Mesodermal cell (in vitro differentiated cells): ENCODE results near the gene TMEM40.
"Not testable (repeated sequence)": the region's sequence is repeated elsewhere in the genome, so short reads cannot be mapped to it uniquely, and the experiment has no call there.

ENCODE experiments used
- H3K27ac ChIP-seq: 2 replicates; pipeline ENCODE4 v1.7.0; 2013; ENCODE audit warnings: mild to moderate bottlenecking, low read depth, low read length, moderate library complexity; ENCODE audit not compliant: severe bottlenecking
- H3K36me3 ChIP-seq: 2 replicates; pipeline ENCODE4 v1.7.1; 2013; ENCODE audit warnings: mild to moderate bottlenecking, low read length, moderate library complexity; ENCODE audit not compliant: control insufficient read depth, insufficient read depth
- H3K4me1 ChIP-seq: one replicate; pipeline ENCODE4 v1.7.1; 2013; ENCODE audit warnings: mild to moderate bottlenecking, low read length; ENCODE audit not compliant: insufficient read depth, control insufficient read depth, poor library complexity, severe bottlenecking
- H3K4me3 ChIP-seq: 2 replicates; pipeline ENCODE4 v1.7.0; 2013; ENCODE audit warnings: low read length, control low read depth, mild to moderate bottlenecking; ENCODE audit not compliant: insufficient read depth, poor library complexity, severe bottlenecking; ENCODE audit errors: extremely low read depth
- H3K9me3 ChIP-seq: 2 replicates; pipeline ENCODE4 v1.7.1; 2013; ENCODE audit warnings: mild to moderate bottlenecking, low read length, moderate library complexity; ENCODE audit not compliant: control insufficient read depth
- WGBS, 2 experiments: methylation state at CpG; one replicate each; pipeline ENCODE4 v1.1.5; 2013; ENCODE audit warnings: missing lambda C conversion rate in 2 of 2; ENCODE audit not compliant: insufficient coverage in 2 of 2; 5-methylcytosine and 5-hydroxymethylcytosine counted together

Gene TMEM40

DNA sequence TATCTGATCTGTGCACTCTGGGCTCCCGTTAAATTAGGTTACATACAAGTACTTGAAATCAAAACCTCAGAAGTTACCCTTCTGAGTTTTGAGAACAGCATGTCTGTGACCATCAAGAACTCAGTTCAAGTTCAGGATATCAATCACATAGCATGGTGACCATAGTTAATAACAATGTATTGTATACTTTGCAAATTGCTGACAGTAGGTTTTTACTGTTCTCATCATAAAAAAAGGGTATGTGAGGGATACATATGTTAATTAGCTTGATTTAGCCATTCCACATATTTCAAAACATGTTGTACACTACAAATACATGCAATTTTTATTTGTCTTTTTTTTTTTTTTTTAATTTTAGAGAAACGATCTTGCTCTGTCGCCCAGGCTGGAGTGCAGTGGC, 25.5 kb downstream of the TMEM40 start:
- Histone ChIP-seq H3K36me3 (no peaks in the 10 kb centered on the region), H3K4me1 (no peaks in the 10 kb centered on the region), H3K27ac (no peak overlapping the region), H3K4me3 (no peak overlapping the region), H3K9me3 (no peaks in the 10 kb centered on the region)
- WGBS, 2 experiments: 95 to 100% methylated on average over 1 to 2 of the region's 3 CpGs

DNA sequence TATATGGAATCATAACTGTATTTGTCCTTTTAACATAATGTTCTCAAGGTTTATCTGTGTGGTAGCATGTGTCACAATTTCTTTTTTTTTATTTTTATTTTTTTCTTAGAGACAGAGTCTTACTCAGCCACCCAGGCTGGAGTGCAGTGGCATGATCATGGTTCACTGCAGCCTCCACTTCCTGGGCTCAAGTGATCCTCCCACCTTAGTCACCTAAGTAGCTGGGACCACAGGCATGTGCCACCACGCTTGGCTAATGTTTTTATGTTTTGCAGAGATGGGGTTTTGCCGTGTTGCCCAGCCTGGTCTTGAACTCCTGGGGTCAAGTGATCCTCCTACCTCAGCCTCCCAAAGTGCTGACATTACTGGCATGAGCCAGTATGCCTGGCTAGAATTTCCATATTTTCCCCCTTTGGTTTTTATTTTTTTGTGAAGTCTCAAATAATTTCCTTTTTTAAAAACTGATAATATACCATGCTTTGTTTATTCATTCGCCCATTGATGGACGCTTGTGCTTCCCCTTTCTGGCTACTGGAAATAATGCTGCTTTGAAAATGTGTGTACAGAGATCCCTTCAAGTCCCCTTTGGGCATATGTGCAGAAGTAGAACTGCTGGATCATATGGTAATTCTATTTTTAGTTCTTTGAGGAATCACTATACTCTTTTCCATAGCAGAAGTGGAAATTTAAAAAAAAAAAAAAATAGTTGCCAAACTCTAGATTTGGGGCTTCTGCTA, 28.4 kb downstream of the TMEM40 start:
- H3K4me1 ChIP-seq: no peaks in the 10 kb centered on the region
- H3K27ac ChIP-seq: no peak overlapping the region
- H3K4me3 ChIP-seq: no peak overlapping the region
- WGBS, 2 experiments: 95% methylated on average over 3 of the region's 4 CpGs; no CpG with 5 or more reads in 1 of the 2 experiments
- H3K36me3 ChIP-seq: no peaks in the 10 kb centered on the region
- no peaks in the 10 kb centered on the region for H3K9me3 ChIP-seq

GRCh38 chr3:12729051-12729651, 29.9 kb downstream of the TMEM40 start:
- Histone ChIP-seq H3K4me3 (no peak overlapping the region), H3K27ac (no peak overlapping the region), H3K4me1 (no peaks in the 10 kb centered on the region), H3K36me3 (no peaks in the 10 kb centered on the region), H3K9me3 (no peaks in the 10 kb centered on the region)
- 72 to 91% methylated on average over 5 to 6 of the region's 7 CpGs for WGBS, 2 experiments

- H3K4me3 ChIP-seq: no peak overlapping the region
- no CpG with 5 or more reads among the region's 2 CpGs for WGBS, 2 experiments
- H3K36me3 ChIP-seq: no peaks in the 10 kb centered on the region
- no peaks in the 10 kb centered on the region for H3K9me3 ChIP-seq
- no peak overlapping the region for H3K27ac ChIP-seq
- H3K4me1 ChIP-seq: no peaks in the 10 kb centered on the region
Measured at GRCh38 chr3:12727937-12728336, 31.1 kb downstream of the TMEM40 start.

DNA sequence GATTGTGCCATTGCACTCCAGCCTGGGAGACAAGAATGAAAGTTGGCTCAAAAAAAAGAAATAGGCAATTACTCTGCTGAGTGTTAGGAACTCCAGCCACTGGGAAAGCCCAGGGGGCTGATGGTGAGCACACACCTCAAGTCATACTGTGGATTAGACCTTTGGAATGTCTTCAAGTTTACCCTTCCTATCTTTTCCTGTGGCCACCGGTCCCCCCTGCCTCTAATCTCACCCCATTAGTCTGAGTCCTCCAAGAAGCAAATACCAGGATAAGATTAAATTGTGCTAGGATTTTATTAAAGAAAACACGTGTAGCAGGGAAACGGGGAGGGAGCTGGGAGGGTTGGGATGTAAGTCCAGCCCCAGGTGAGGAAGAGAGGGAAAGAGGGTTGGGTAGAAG, 31.6 kb downstream of the TMEM40 start:
- Histone ChIP-seq H3K36me3 (no peaks in the 10 kb centered on the region), H3K4me1 (no peaks in the 10 kb centered on the region), H3K27ac (no peak overlapping the region), H3K9me3 (no peaks in the 10 kb centered on the region), H3K4me3 (no peak overlapping the region)
- 62 to 74% methylated on average over 2 of the region's 3 CpGs for WGBS, 2 experiments

- H3K4me1 ChIP-seq: no peaks in the 10 kb centered on the region
Measured at GRCh38 chr3:12725436-12725835, 33.6 kb downstream of the TMEM40 start.

GRCh38 chr3:12724794-12725193, 34.3 kb downstream of the TMEM40 start:
- Histone ChIP-seq H3K9me3 (no peaks in the 10 kb centered on the region), H3K4me1 (no peaks in the 10 kb centered on the region), H3K4me3 (no peak overlapping the region), H3K27ac (no peak overlapping the region), H3K36me3 (no peaks in the 10 kb centered on the region)
- 93 to 94% methylated on average over 3 of the region's 4 CpGs for WGBS, 2 experiments

More at GRCh38 chr3:12725436-12725835, 33.6 kb downstream of the TMEM40 start:
- Histone ChIP-seq H3K27ac (no peak overlapping the region), H3K36me3 (no peaks in the 10 kb centered on the region), H3K9me3 (no peaks in the 10 kb centered on the region), H3K4me3 (no peak overlapping the region)
- WGBS, 2 experiments: 80 to 90% methylated on average over 1 of the region's 1 CpG

GRCh38 chr3:12723362-12723761, 35.7 kb downstream of the TMEM40 start:
- not testable (repeated sequence) for H3K27ac ChIP-seq, H3K36me3 ChIP-seq, H3K4me3 ChIP-seq, H3K4me1 ChIP-seq, H3K9me3 ChIP-seq

- Histone ChIP-seq H3K4me3 (no peak overlapping the region), H3K27ac (no peak overlapping the region), H3K4me1 (no peaks in the 10 kb centered on the region), H3K36me3 (no peaks in the 10 kb centered on the region), H3K9me3 (no peaks in the 10 kb centered on the region)
- 70 to 100% methylated on average over 3 of the region's 3 CpGs for WGBS, 2 experiments
Measured at GRCh38 chr3:12722226-12722625, 36.8 kb downstream of the TMEM40 start.

DNA sequence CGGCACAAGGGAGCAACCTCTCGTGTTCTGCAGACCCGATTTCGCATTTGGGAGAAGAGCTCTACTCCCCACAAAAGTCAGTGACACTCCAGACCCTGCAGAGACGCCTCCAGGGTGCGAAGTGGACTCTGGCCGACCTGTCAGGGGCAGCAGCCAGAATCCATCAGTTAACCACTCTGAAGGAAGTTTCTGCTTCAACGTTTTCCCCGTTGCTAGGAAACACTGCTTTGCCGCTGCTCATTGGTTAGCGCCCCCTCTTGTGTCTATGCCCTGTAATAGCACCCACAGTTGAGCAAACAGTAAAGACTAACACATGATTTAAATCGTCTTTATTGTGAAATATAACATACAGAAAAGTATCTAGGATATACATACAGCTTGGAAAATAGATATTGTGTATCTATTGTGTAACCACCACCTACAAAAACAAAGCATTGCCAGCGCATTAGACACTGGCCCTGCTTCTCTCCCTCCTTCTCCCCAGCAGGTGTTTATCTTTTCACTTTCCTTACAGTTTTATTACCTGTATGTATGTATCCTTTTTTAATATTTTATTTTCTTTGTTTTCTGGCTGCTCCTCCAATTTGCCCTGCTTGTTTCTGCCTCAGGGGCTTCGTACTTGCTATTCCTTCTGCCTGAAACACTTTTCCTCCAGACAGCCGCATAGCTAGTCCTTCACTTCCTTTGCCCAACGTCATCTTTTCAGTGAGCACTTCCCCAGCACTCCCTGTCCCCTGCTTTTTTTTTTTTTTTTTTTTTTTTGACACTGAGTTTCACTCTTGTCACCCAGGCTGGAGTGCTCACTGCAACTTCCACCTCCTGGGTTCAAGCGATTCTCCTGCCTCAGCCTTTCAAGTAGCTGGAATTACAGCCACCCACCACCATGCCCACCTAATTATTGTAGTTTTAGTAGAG, 38.8 kb downstream of the TMEM40 start:
- Histone ChIP-seq H3K27ac (no peak overlapping the region), H3K9me3 (no peaks in the 10 kb centered on the region), H3K4me3 (no peak overlapping the region), H3K36me3 (no peaks in the 10 kb centered on the region), H3K4me1 (no peaks in the 10 kb centered on the region)
- WGBS, 2 experiments: 19 to 26% methylated on average over 13 to 14 of the region's 17 CpGs
